ENCODE measurements around the gene TNFRSF11A.

DNA sequence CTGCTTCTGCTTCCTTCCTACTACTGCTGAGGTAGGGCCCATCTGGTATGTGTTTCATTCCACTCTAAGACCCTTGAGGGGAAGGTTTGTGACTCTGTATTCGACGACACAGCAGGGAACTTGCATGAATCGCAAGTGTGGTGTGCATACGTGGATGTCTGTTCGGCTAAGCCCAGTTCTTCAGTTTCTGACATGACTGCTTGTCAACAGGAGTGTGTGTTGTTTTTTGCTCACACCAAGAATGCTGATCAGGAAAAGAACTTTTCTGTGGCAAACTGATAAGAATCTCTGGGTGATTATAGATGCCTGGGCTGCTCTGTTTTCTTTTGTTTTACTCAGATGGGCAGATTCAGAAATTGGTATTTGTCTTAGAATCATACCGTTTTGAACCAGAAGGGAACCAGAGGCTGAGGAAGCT lies 22.0 kb downstream of the TNFRSF11A start:
- TF ChIP-seq CTCF (IDR thresholded peaks at IDR 0.05; ENCODE audit: low read length) (no peak), EZH2 (optimal IDR thresholded peaks at IDR 0.05; ENCODE audit: low read depth, low read length) (no peak)

Measured in MM.1S (cell line).